Lower leg skin (tissue), 4 donors: ENCODE data around the gene COL4A2. TPM values are rescaled to one million over a fixed set of nuclear protein-coding genes. Genes with fewer than 3 reads are reported as not detected.

Experiments used
- DNase-seq, 2 donors: peaks; one replicate each; pipeline ENCODE4 v3.0.0-alpha.2; 2019; ENCODE audit warnings: low spot score in 2 of 2
- H3K4me3 ChIP-seq: fragments of 200-600 bp; sonication (generic); 2 replicates; pipeline ENCODE4 v1.5.1; 2017; ENCODE audit warnings: mild to moderate bottlenecking, low read depth; ENCODE audit not compliant: poor library complexity, severe bottlenecking
- POLR2A ChIP-seq, 2 donors: fragments of 450-650 bp; IDR thresholded peaks; one replicate each; pipeline ENCODE4 v1.6.1; 2016 to 2017; ENCODE audit warnings: antibody characterized with exemption in 2 of 2, mild to moderate bottlenecking in 1 of 2, moderate library complexity in 1 of 2
- WGBS, 2 donors: methylation state at CpG; one replicate each; pipeline ENCODE4 v1.1.5; 2018; 5-methylcytosine and 5-hydroxymethylcytosine counted together
- intact Hi-C: fragments of 100-400 bp; cut with DNase I; formaldehyde crosslinking; loops from one replicate; pipeline ENCODE4 v1.15.0; 2023; ENCODE audit warnings: low total_unique reads
- total RNA-seq, 4 donors: library from RNA; depleted of rRNA; stranded (reverse); fragments of >200 nt; gene quantifications; one replicate each; pipeline ENCODE4 v1.1.0, GENCODE V29; 2016
- TF ChIP-seq, protein P1 (sequence below), 3 donors: fragments of 450-650 bp; IDR thresholded peaks; one replicate each; pipeline ENCODE4 v1.5.1; 2016; ENCODE audit warnings: antibody characterized with exemption in 3 of 3, mild to moderate bottlenecking in 3 of 3, moderate library complexity in 2 of 3

Gene COL4A2
- total RNA-seq, 4 donors from 2014 or later = 40.8 to 119 (median 58.9) TPM

DNA sequence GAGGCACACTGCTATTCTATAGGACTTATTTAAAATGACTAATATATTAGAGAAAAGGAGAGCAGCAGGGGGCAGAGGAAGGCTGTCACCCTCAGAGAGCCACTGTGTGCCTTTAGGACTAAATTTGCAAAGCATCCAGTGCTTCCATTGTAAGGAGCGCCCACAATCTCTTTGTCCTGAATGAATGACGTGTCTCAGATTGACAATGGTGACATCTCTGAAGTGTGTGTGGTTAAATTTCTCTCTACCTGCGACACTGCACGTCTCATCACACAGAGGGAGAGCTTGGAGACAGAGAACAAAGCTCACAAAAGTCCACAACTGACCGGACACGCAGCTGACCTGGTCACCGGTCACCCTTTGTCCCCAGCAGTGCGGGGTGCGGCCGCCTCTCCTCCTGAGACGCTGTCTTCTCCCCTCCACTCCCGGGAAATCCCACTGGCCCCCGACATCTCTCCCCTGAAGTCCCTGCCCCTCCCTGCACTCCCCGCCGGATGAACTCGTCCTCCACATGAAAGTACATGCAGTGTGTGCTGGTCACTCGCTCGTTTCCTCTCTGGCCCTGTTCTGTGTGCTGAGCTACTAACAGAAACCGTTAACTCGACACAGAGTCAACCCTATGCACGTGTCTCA is 147.3 kb downstream of the COL4A2 start:
- intact Hi-C loops = loop anchor here (10.0 kb wide), 1 partner anchor 370 kb away; no protein-coding TSS in a partner anchor
- DNase-seq = no peak

DNA sequence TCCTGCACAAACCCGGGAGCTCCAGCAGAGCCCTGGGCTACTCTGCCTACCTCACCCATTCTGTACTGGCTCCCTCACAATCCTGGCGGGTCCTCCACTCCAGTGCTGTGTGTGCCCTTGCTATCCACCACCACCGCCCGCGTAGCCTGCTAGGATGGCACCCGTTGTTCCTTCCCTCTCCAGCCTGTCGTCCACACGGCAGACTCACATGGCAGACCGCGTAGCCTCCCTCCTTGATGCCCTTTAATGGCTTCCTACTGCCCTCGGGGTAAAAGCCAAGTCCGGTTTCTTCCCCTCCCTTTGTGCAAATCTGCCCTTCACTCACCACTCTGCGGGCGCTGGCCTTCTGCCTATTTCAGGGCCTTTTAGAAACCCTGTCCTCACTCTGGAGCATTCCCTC is 147.9 kb downstream of the COL4A2 start:
- DNase-seq = no peak
- WGBS, 2 donors = 76 to 84% methylated on average over 14 of the region's 14 CpGs
- H3K4me3 ChIP-seq = no peak overlapping the region
- intact Hi-C loops = loop anchor here (10.0 kb wide), 1 partner anchor 370 kb away; no protein-coding TSS in a partner anchor
- TF ChIP-seq POLR2A (IDR thresholded peaks at IDR 0.05) = no peak
- TF ChIP-seq, protein P1, sequence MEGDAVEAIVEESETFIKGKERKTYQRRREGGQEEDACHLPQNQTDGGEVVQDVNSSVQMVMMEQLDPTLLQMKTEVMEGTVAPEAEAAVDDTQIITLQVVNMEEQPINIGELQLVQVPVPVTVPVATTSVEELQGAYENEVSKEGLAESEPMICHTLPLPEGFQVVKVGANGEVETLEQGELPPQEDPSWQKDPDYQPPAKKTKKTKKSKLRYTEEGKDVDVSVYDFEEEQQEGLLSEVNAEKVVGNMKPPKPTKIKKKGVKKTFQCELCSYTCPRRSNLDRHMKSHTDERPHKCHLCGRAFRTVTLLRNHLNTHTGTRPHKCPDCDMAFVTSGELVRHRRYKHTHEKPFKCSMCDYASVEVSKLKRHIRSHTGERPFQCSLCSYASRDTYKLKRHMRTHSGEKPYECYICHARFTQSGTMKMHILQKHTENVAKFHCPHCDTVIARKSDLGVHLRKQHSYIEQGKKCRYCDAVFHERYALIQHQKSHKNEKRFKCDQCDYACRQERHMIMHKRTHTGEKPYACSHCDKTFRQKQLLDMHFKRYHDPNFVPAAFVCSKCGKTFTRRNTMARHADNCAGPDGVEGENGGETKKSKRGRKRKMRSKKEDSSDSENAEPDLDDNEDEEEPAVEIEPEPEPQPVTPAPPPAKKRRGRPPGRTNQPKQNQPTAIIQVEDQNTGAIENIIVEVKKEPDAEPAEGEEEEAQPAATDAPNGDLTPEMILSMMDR (IDR thresholded peaks at IDR 0.05) = no peak

More for the DNA sequence above, 147.3 kb downstream of the COL4A2 start:
- no peak overlapping the region for H3K4me3 ChIP-seq
- TF ChIP-seq POLR2A (IDR thresholded peaks at IDR 0.05) = no peak
- TF ChIP-seq, protein P1 (IDR thresholded peaks at IDR 0.05) = no peak
- 78 to 82% methylated on average over 21 of the region's 21 CpGs for WGBS, 2 donors

DNA sequence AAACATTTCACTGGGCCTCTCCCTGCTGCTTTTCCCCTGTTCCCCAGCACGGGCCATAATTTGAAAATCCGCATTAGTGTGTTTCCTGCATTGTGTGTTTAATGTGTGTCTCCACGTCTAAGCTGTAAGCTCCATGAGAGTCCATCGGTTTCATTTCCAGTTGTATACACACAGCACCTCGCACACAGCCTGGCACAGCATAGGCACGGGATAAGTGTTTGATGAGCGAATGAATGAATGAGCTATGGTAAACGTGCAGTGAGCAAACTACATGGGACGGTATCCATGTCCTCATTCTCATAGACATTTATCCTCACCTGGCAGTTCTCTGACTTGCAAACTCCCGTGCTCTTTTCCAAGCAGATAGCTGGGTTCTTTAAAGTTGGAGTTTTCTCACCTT is 148.4 kb downstream of the COL4A2 start:
- 78 to 79% methylated on average over 9 to 10 of the region's 10 CpGs for WGBS, 2 donors
- TF ChIP-seq, protein P1 (IDR thresholded peaks at IDR 0.05) = no peak
- no peak for TF ChIP-seq POLR2A (IDR thresholded peaks at IDR 0.05)
- H3K4me3 ChIP-seq = no peak overlapping the region
- intact Hi-C loops = loop anchor here (10.0 kb wide), 1 partner anchor 369 kb away; no protein-coding TSS in a partner anchor
- no peak for DNase-seq

DNA sequence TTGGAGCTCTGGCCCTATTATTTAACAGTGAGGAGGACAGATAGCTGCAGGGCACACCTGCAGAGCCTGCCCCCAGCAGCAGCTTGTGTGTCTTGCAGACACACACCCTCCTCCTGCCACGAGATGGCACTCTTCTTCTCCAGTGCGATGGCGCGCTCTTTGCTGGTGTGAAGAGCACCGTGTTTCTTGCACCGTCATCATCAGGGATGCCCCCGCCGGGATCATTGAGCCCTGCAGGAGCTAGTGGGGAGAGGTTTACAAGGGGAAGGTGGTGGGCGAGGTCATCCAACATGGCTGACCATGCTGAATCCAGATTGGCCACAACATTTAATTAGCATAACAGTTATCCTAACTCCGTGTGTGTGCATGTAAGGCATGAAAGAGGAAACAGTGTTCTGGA is 148.9 kb downstream of the COL4A2 start:
- intact Hi-C loops = loop anchor here (10.0 kb wide), 1 partner anchor 369 kb away; no protein-coding TSS in a partner anchor
- DNase-seq = peak; percentile 65 to 92
- H3K4me3 ChIP-seq = no peak overlapping the region
- WGBS, 2 donors = 4 to 33% methylated on average over 10 of the region's 10 CpGs
- TF ChIP-seq, protein P1 (IDR thresholded peaks at IDR 0.05) = peak in 1 of 3 donors; percentile 52
- no peak for TF ChIP-seq POLR2A (IDR thresholded peaks at IDR 0.05)

DNA sequence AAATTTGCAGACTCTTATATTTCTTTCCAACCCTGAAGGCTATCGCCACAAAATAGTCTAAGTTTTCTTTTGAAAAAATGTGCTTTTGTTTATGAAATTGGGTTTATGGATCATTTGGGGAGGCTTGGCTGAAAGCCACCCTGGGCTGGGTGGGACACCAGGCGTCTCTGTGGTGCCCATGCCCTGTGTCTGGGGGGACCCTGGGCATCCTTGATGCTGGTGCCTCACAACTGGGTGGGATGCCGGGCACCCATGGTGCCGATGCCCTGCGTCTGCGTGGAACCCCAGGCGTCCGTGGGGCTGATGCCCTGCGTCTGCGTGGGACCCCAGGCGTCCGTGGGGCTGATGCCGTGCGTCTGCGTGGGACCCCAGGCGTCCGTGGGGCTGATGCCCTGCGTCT is 149.5 kb downstream of the COL4A2 start:
- no peak overlapping the region for H3K4me3 ChIP-seq
- TF ChIP-seq, protein P1 (IDR thresholded peaks at IDR 0.05) = no peak
- no peak for TF ChIP-seq POLR2A (IDR thresholded peaks at IDR 0.05)
- WGBS, 2 donors = 83 to 93% methylated on average over 14 to 18 of the region's 18 CpGs
- DNase-seq = no peak
- intact Hi-C loops = loop anchor here (10.0 kb wide), 1 partner anchor 368 kb away; no protein-coding TSS in a partner anchor
